Measurements from ENCODE around the gene PREX1. TPM values are rescaled to one million over a fixed set of nuclear protein-coding genes. Genes with fewer than 3 reads are reported as not detected.
A peak's percentile ranks its signal among the peaks of the same experiment; 100 is the strongest.

PREX1 gene
- polyA plus RNA-seq, 1 donor, result 9.9 TPM

- Histone ChIP-seq H3K4me3 (ENCODE audit: low read length) (no peak overlapping the region), H3K27ac (ENCODE audit: low read length) (peak overlapping the region; percentile 31), H3K27me3 (ENCODE audit: control insufficient read depth, insufficient read depth, low read length) (no peaks in the 10 kb centered on the region), H3K36me3 (ENCODE audit: control insufficient read depth, insufficient read depth, low read length) (no peaks in the 10 kb centered on the region), H3K4me1 (ENCODE audit: control insufficient read depth, insufficient read depth, low read length) (peaks cover 30% of the 10 kb centered on the region), H3K9me3 (ENCODE audit: control insufficient read depth, low read depth, low read length) (no peaks in the 10 kb centered on the region)
- DNase-seq, result no peak
- 80% methylated on average over 1 of the region's 13 CpGs for WGBS (ENCODE audit: insufficient coverage, low lambda C conversion rate)
Measured at GRCh38 chr20:48698507-48699267, 129.1 kb downstream of the PREX1 start.

GRCh38 chr20:48697845-48698491, 129.8 kb downstream of the PREX1 start:
- Histone ChIP-seq H3K4me3 (ENCODE audit: low read length) (no peak overlapping the region), H3K27ac (ENCODE audit: low read length) (peak overlapping the region; percentile 31), H3K9me3 (ENCODE audit: control insufficient read depth, low read depth, low read length) (no peaks in the 10 kb centered on the region), H3K36me3 (ENCODE audit: control insufficient read depth, insufficient read depth, low read length) (no peaks in the 10 kb centered on the region), H3K4me1 (ENCODE audit: control insufficient read depth, insufficient read depth, low read length) (peaks cover 30% of the 10 kb centered on the region), H3K27me3 (ENCODE audit: control insufficient read depth, insufficient read depth, low read length) (no peaks in the 10 kb centered on the region)
- DNase-seq, result peak; percentile 91 to 95
- WGBS (ENCODE audit: insufficient coverage, low lambda C conversion rate), result no CpG with 5 or more reads among the region's 8 CpGs

GRCh38 chr20:48696671-48697070, 131.1 kb downstream of the PREX1 start:
- no peak overlapping the region for H3K4me3 ChIP-seq (ENCODE audit: low read length)
- WGBS (ENCODE audit: insufficient coverage, low lambda C conversion rate), result no CpG with 5 or more reads among the region's 4 CpGs
- DNase-seq, result no peak
- no peaks in the 10 kb centered on the region for H3K27me3 ChIP-seq (ENCODE audit: control insufficient read depth, insufficient read depth, low read length)
- H3K9me3 ChIP-seq (ENCODE audit: control insufficient read depth, low read depth, low read length), result no peaks in the 10 kb centered on the region
- no peak overlapping the region for H3K27ac ChIP-seq (ENCODE audit: low read length)
- H3K36me3 ChIP-seq (ENCODE audit: control insufficient read depth, insufficient read depth, low read length), result no peaks in the 10 kb centered on the region
- H3K4me1 ChIP-seq (ENCODE audit: control insufficient read depth, insufficient read depth, low read length), result peaks cover 30% of the 10 kb centered on the region

- no peak overlapping the region for H3K27ac ChIP-seq (ENCODE audit: low read length)
- no peaks in the 10 kb centered on the region for H3K36me3 ChIP-seq (ENCODE audit: control insufficient read depth, insufficient read depth, low read length)
- H3K4me1 ChIP-seq (ENCODE audit: control insufficient read depth, insufficient read depth, low read length), result peaks cover 36% of the 10 kb centered on the region
- no peaks in the 10 kb centered on the region for H3K9me3 ChIP-seq (ENCODE audit: control insufficient read depth, low read depth, low read length)
- no peaks in the 10 kb centered on the region for H3K27me3 ChIP-seq (ENCODE audit: control insufficient read depth, insufficient read depth, low read length)
- no peak for DNase-seq
- H3K4me3 ChIP-seq (ENCODE audit: low read length), result no peak overlapping the region
Measured at GRCh38 chr20:48695738-48696137, 132.1 kb downstream of the PREX1 start.

- Histone ChIP-seq H3K27ac (ENCODE audit: low read length) (no peak overlapping the region), H3K4me1 (ENCODE audit: control insufficient read depth, insufficient read depth, low read length) (peaks cover 41% of the 10 kb centered on the region), H3K9me3 (ENCODE audit: control insufficient read depth, low read depth, low read length) (no peaks in the 10 kb centered on the region), H3K4me3 (ENCODE audit: low read length) (no peak overlapping the region), H3K27me3 (ENCODE audit: control insufficient read depth, insufficient read depth, low read length) (no peaks in the 10 kb centered on the region), H3K36me3 (ENCODE audit: control insufficient read depth, insufficient read depth, low read length) (no peaks in the 10 kb centered on the region)
- no CpG with 5 or more reads among the region's 2 CpGs for WGBS (ENCODE audit: insufficient coverage, low lambda C conversion rate)
- DNase-seq, result peak; percentile 47 to 73
Measured at GRCh38 chr20:48695255-48695654, 132.5 kb downstream of the PREX1 start.

GRCh38 chr20:48694381-48694865, 133.4 kb downstream of the PREX1 start:
- Histone ChIP-seq H3K4me1 (ENCODE audit: control insufficient read depth, insufficient read depth, low read length) (peaks cover 42% of the 10 kb centered on the region), H3K27me3 (ENCODE audit: control insufficient read depth, insufficient read depth, low read length) (no peaks in the 10 kb centered on the region), H3K36me3 (ENCODE audit: control insufficient read depth, insufficient read depth, low read length) (no peaks in the 10 kb centered on the region), H3K9me3 (ENCODE audit: control insufficient read depth, low read depth, low read length) (no peaks in the 10 kb centered on the region), H3K4me3 (ENCODE audit: low read length) (no peak overlapping the region), H3K27ac (ENCODE audit: low read length) (no peak overlapping the region)
- DNase-seq, result peak in 1 of 2 donors; percentile 70
- 0% methylated on average over 1 of the region's 7 CpGs for WGBS (ENCODE audit: insufficient coverage, low lambda C conversion rate)

- peaks cover 36% of the 10 kb centered on the region for H3K4me1 ChIP-seq (ENCODE audit: control insufficient read depth, insufficient read depth, low read length)
- H3K36me3 ChIP-seq (ENCODE audit: control insufficient read depth, insufficient read depth, low read length), result peaks cover 2% of the 10 kb centered on the region
- no peak overlapping the region for H3K4me3 ChIP-seq (ENCODE audit: low read length)
- peaks cover 2% of the 10 kb centered on the region for H3K9me3 ChIP-seq (ENCODE audit: control insufficient read depth, low read depth, low read length)
- no peak overlapping the region for H3K27ac ChIP-seq (ENCODE audit: low read length)
- no CpG with 5 or more reads among the region's 7 CpGs for WGBS (ENCODE audit: insufficient coverage, low lambda C conversion rate)
- H3K27me3 ChIP-seq (ENCODE audit: control insufficient read depth, insufficient read depth, low read length), result no peaks in the 10 kb centered on the region
- no peak for DNase-seq
Measured at GRCh38 chr20:48691523-48691922, 136.3 kb downstream of the PREX1 start.

- DNase-seq, result peak; percentile 74 to 94
- peaks cover 2% of the 10 kb centered on the region for H3K36me3 ChIP-seq (ENCODE audit: control insufficient read depth, insufficient read depth, low read length)
- no CpG with 5 or more reads among the region's 18 CpGs for WGBS (ENCODE audit: insufficient coverage, low lambda C conversion rate)
- peaks cover 2% of the 10 kb centered on the region for H3K9me3 ChIP-seq (ENCODE audit: control insufficient read depth, low read depth, low read length)
- peaks cover 42% of the 10 kb centered on the region for H3K4me1 ChIP-seq (ENCODE audit: control insufficient read depth, insufficient read depth, low read length)
- no peak overlapping the region for H3K4me3 ChIP-seq (ENCODE audit: low read length)
- peak overlapping the region; percentile 43 for H3K27ac ChIP-seq (ENCODE audit: low read length)
- H3K27me3 ChIP-seq (ENCODE audit: control insufficient read depth, insufficient read depth, low read length), result no peaks in the 10 kb centered on the region
Measured at GRCh38 chr20:48690888-48691287, 136.9 kb downstream of the PREX1 start.

GRCh38 chr20:48689874-48690571, 137.8 kb downstream of the PREX1 start:
- no peak overlapping the region for H3K27ac ChIP-seq (ENCODE audit: low read length)
- H3K4me3 ChIP-seq (ENCODE audit: low read length), result no peak overlapping the region
- H3K27me3 ChIP-seq (ENCODE audit: control insufficient read depth, insufficient read depth, low read length), result no peaks in the 10 kb centered on the region
- no peak for DNase-seq
- peaks cover 2% of the 10 kb centered on the region for H3K36me3 ChIP-seq (ENCODE audit: control insufficient read depth, insufficient read depth, low read length)
- peaks cover 2% of the 10 kb centered on the region for H3K9me3 ChIP-seq (ENCODE audit: control insufficient read depth, low read depth, low read length)
- peaks cover 47% of the 10 kb centered on the region for H3K4me1 ChIP-seq (ENCODE audit: control insufficient read depth, insufficient read depth, low read length)
- WGBS (ENCODE audit: insufficient coverage, low lambda C conversion rate), result 89% methylated on average over 3 of the region's 9 CpGs

- no peak overlapping the region for H3K4me3 ChIP-seq (ENCODE audit: low read length)
- H3K27ac ChIP-seq (ENCODE audit: low read length), result no peak overlapping the region
- H3K9me3 ChIP-seq (ENCODE audit: control insufficient read depth, low read depth, low read length), result peaks cover 2% of the 10 kb centered on the region
- H3K36me3 ChIP-seq (ENCODE audit: control insufficient read depth, insufficient read depth, low read length), result peaks cover 2% of the 10 kb centered on the region
- H3K4me1 ChIP-seq (ENCODE audit: control insufficient read depth, insufficient read depth, low read length), result peaks cover 41% of the 10 kb centered on the region
- no peak for DNase-seq
- WGBS (ENCODE audit: insufficient coverage, low lambda C conversion rate), result no CpG with 5 or more reads among the region's 8 CpGs
- H3K27me3 ChIP-seq (ENCODE audit: control insufficient read depth, insufficient read depth, low read length), result no peaks in the 10 kb centered on the region
Measured at GRCh38 chr20:48689388-48689787, 138.4 kb downstream of the PREX1 start.

Measured in large intestine (tissue), 3 donors.